Effector memory CD4-positive, alpha-beta T cell (primary cell): ENCODE measurements around the gene ASTN2.

ENCODE experiments used
- DNase-seq, 3 donors: peaks; one replicate each; pipeline ENCODE4 v3.0.0-alpha.2; 2020
- H3K27ac ChIP-seq: 2 replicates; pipeline ENCODE4 v1.7.0; 2013; ENCODE audit warnings: mild to moderate bottlenecking, low read length, moderate library complexity; ENCODE audit not compliant: insufficient read depth, poor library complexity, severe bottlenecking
- H3K27me3 ChIP-seq: replicated peaks from 2 replicates; pipeline ENCODE4 v1.7.0; 2013; ENCODE audit warnings: mild to moderate bottlenecking, low read length; ENCODE audit not compliant: insufficient read depth, control insufficient read depth, poor library complexity, severe bottlenecking
- H3K36me3 ChIP-seq: 2 replicates; pipeline ENCODE4 v1.7.0; 2013; ENCODE audit warnings: mild to moderate bottlenecking, low read length, moderate library complexity; ENCODE audit not compliant: control insufficient read depth, insufficient read depth
- H3K4me1 ChIP-seq: 2 replicates; pipeline ENCODE4 v1.7.0; 2013; ENCODE audit warnings: low read length, mild to moderate bottlenecking; ENCODE audit not compliant: control insufficient read depth, insufficient read depth, poor library complexity, severe bottlenecking
- H3K4me3 ChIP-seq: 2 replicates; pipeline ENCODE4 v1.7.0; 2013; ENCODE audit warnings: low read length, low read depth, mild to moderate bottlenecking; ENCODE audit not compliant: insufficient read depth, poor library complexity, severe bottlenecking
- H3K9me3 ChIP-seq: 2 replicates; pipeline ENCODE4 v1.7.0; 2013; ENCODE audit warnings: mild to moderate bottlenecking, low read length, moderate library complexity; ENCODE audit not compliant: control insufficient read depth

Gene ASTN2

DNA sequence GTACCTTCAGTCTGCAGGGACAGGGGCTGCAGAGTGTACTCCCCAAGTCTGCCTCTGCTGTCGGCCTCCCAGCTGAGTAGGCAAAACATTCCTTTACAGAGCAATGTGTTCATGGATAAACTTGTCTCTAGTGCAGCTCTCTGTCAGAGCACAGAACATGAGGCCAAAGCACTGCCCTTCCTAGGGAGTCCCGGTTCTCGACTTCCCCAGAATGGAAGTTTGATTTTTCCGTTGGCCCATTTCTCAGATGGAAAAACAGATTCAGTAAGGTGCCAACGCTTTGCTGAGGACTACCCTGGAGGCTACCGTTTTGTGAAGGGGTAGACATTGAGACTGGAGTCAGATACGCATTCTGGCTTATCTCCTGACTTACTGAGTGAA, 728.2 kb downstream of the ASTN2 start:
- Histone ChIP-seq H3K4me1 (peaks cover 15% of the 10 kb centered on the region), H3K27me3 (no peaks in the 10 kb centered on the region), H3K4me3 (peak overlapping the region; percentile 81), H3K27ac (peak overlapping the region; percentile 59), H3K36me3 (no peaks in the 10 kb centered on the region), H3K9me3 (no peaks in the 10 kb centered on the region)
- DNase-seq, result no peak

GRCh38 chr9:116686135-116686534, 728.7 kb downstream of the ASTN2 start:
- Histone ChIP-seq H3K4me3 (peak overlapping the region; percentile 81), H3K36me3 (no peaks in the 10 kb centered on the region), H3K9me3 (no peaks in the 10 kb centered on the region), H3K4me1 (peaks cover 15% of the 10 kb centered on the region), H3K27ac (no peak overlapping the region), H3K27me3 (no peaks in the 10 kb centered on the region)
- DNase-seq, result no peak

DNA sequence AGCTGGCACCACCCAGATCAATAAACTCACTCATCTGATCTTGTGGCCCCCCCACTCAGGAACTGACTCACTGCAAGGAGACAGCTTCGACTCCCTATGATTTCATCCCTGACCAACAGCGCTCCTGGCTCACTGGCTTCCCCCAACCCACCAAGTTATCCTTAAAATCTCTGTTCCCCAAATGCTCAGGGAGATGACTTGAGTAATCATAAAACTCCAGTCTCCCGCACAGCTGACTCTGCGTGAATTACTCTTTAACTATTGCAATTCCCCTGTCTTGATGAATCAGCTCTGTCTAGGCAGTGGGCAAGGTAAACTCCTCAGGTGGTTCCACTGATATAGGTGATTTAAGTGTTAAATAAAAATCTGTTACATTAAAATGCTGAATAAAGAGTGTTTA, 729.7 kb downstream of the ASTN2 start:
- H3K4me3 ChIP-seq, result no peak overlapping the region
- H3K27me3 ChIP-seq, result no peaks in the 10 kb centered on the region
- no peak for DNase-seq

GRCh38 chr9:116683535-116683934, 731.3 kb downstream of the ASTN2 start:
- no peak overlapping the region for H3K4me3 ChIP-seq
- no peak overlapping the region for H3K27ac ChIP-seq
- peaks cover 15% of the 10 kb centered on the region for H3K4me1 ChIP-seq

More for the DNA sequence above, 729.7 kb downstream of the ASTN2 start:
- Histone ChIP-seq H3K4me1 (peaks cover 15% of the 10 kb centered on the region), H3K27ac (no peak overlapping the region), H3K9me3 (no peaks in the 10 kb centered on the region), H3K36me3 (no peaks in the 10 kb centered on the region)

GRCh38 chr9:116674210-116674980, 740.5 kb downstream of the ASTN2 start:
- H3K9me3 ChIP-seq, result no peaks in the 10 kb centered on the region
- no peak overlapping the region for H3K27ac ChIP-seq
- no peak for DNase-seq
- no peaks in the 10 kb centered on the region for H3K36me3 ChIP-seq
- no peak overlapping the region for H3K4me3 ChIP-seq
- no peaks in the 10 kb centered on the region for H3K27me3 ChIP-seq
- H3K4me1 ChIP-seq, result no peaks in the 10 kb centered on the region

More at GRCh38 chr9:116683535-116683934, 731.3 kb downstream of the ASTN2 start:
- Histone ChIP-seq H3K36me3 (no peaks in the 10 kb centered on the region), H3K9me3 (no peaks in the 10 kb centered on the region), H3K27me3 (no peaks in the 10 kb centered on the region)
- DNase-seq, result no peak

DNA sequence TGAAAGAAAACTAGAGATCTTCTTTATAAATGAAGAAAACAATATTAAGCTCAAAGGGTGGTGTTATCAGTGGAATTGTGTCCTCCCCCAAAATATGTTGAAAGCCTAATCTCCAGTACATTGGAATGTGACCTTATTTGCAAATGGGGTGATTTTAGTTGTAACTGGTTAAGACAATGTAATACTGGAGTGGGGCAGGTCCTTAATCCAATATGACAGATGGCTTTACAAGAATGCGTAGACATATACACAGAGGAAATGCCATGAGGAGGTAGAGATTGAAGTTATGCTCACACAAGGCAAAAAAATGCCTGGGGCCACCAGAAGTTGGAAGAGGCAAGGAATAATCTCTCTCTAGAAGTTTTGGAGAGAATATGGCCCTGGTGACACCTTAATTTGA, 741.5 kb downstream of the ASTN2 start:
- Histone ChIP-seq H3K36me3 (no peaks in the 10 kb centered on the region), H3K9me3 (no peaks in the 10 kb centered on the region), H3K27me3 (no peaks in the 10 kb centered on the region), H3K4me3 (no peak overlapping the region), H3K27ac (no peak overlapping the region), H3K4me1 (no peaks in the 10 kb centered on the region)
- no peak for DNase-seq

GRCh38 chr9:116671605-116672004, 743.3 kb downstream of the ASTN2 start:
- Histone ChIP-seq H3K36me3 (no peaks in the 10 kb centered on the region), H3K4me1 (no peaks in the 10 kb centered on the region), H3K4me3 (no peak overlapping the region), H3K9me3 (no peaks in the 10 kb centered on the region), H3K27ac (no peak overlapping the region), H3K27me3 (no peaks in the 10 kb centered on the region)
- no peak for DNase-seq

DNA sequence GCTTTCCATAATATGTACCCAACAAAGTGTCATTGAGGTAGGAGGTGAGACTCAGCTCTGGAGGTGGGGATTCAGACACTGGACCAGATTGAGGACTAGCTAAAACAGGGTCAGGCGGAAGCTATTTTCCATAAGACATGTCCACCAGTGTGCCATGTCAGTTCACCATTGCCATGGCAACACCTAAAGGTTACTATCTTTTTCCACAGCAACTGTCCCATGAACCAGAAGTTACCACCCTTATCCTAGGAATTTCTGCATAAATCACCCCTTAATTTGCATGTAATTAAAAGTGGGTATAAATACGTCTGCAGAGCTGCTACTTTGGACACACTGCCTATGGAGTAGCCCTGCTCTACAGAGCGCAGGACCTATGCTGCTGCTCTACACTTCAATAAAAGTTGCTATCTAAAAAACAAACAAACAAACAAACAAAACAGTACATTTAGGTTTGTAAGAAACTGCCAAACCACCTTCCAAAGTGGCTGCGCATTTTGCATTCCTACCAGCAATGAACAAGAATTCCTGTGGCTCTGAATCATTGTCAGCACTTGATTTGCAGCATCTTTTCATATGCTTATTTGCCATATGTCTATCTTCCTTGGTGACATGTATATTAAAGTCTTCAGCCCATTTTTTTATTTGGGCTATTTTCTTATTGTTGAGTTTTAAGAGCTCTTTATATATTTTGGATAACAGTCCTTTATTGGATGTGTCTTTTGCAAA, 745.7 kb downstream of the ASTN2 start:
- no peak for DNase-seq
- no peaks in the 10 kb centered on the region for H3K27me3 ChIP-seq
- H3K36me3 ChIP-seq, result no peaks in the 10 kb centered on the region
- H3K4me3 ChIP-seq, result no peak overlapping the region
- H3K9me3 ChIP-seq, result no peaks in the 10 kb centered on the region
- H3K27ac ChIP-seq, result no peak overlapping the region
- H3K4me1 ChIP-seq, result no peaks in the 10 kb centered on the region

GRCh38 chr9:116663581-116663980, 751.3 kb downstream of the ASTN2 start:
- Histone ChIP-seq H3K4me1 (no peaks in the 10 kb centered on the region), H3K36me3 (no peaks in the 10 kb centered on the region), H3K9me3 (no peaks in the 10 kb centered on the region), H3K4me3 (no peak overlapping the region), H3K27ac (no peak overlapping the region), H3K27me3 (no peaks in the 10 kb centered on the region)
- DNase-seq, result no peak

- no peaks in the 10 kb centered on the region for H3K9me3 ChIP-seq
- no peaks in the 10 kb centered on the region for H3K36me3 ChIP-seq
- H3K4me3 ChIP-seq, result no peak overlapping the region
- no peak overlapping the region for H3K27ac ChIP-seq
- H3K27me3 ChIP-seq, result no peaks in the 10 kb centered on the region
- DNase-seq, result no peak
- H3K4me1 ChIP-seq, result no peaks in the 10 kb centered on the region
These were observed 752.1 kb downstream of the ASTN2 start for GRCh38 chr9:116662646-116663310.
